Renal pelvis (tissue), 4 donors: ENCODE results near the gene CCDC9B. TPM values are rescaled to one million over a fixed set of nuclear protein-coding genes. Genes with fewer than 3 reads are reported as not detected.
A peak's percentile ranks its signal among the peaks of the same experiment; 100 is the strongest.

ENCODE experiments used
- DNase-seq: peaks from one replicate; pipeline ENCODE4 v3.0.0-alpha.2; 2013
- polyA plus RNA-seq, 3 donors: library from polyadenylated mRNA; unstranded; fragments of 120-200 nt; gene quantifications; one replicate each; pipeline ENCODE4 v1.2.1, GENCODE V29; 2013; ENCODE audit not compliant: insufficient read length in 3 of 3

CCDC9B gene
- polyA plus RNA-seq, 3 donors, result 6.2 to 9.3 (median 6.9) TPM

DNA sequence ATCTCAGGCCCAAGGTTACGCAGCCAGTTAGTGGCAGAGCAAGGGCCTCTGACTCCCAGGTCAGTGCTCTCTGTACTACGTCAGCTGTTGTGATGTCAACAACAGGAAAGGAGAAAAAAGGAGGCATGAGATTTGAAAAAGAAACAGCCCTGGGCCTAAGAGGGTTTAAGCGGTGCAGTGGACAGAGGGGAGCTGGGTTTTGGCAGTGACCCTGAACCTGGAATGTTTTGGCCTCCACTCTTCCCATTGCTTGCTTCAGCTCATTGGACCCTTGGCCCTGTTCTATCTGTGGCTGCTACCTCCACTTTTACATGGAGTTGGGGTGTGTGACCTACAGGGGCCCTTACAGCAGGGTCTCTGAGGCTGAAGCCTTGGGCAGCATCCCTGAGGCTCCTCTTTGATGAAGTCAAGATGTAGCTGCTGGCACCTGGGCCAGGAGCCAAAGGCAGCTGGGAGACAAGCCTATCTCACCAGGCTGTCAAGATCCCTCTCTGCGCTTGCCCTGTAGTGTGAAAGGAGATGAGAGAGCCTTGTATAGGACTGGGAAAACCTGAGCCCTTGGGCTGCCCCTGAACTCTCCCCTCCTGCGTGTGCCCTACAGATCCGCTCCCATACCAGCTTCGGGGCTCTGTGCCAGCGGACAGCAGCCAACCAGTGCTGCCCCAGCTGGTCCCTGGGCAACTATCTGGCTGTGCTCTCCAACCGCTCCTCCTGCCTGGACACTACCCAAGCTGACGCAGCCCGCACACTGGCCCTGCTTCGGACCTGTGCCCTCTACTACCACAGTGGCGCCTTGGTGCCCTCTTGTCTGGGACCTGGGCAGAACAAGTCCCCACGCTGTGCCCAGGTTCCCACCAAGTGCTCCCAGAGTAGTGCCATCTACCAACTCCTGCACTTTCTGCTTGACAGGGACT lies 26.0 kb upstream of the CCDC9B start:
- no peak for DNase-seq

DNA sequence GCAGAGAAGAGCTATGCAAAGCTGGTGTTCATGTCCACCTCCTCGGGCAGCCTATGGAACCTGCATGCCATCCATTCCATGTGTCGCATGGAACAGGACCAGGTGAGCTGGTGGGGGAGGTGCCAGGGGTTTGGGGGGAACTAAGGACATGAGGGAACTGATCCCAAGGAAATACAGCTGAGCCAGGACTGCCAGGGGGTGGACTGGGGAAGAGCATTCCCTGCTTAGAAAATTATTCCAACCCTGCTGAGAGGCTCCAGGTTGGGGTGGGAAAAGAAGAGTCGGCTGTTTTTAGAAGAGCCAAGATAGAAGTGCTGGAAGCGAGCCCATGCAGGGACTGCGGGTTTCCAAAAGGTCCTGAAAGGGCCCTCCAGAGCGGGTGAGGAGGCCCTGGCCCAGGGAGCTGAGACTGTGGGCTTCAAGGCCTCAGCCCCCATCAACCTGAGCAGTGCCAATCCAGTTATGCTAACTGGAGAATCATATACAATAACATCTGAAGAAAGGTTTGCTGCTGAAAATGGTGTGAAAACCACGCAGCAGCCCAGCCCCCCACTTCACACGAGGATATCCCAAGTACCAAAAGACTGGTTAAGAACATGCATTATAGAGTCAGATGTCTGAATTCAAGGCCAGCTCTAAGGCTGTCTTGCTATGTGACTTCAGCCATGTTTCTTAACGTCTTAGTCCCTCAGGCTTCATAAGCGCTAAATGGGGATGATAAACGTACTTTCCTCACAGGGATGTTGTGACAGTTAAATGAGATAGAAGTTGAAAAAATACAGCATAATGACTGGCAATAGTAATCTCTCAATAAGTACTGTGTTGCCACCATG lies 25.1 kb upstream of the CCDC9B start:
- DNase-seq, result no peak

DNA sequence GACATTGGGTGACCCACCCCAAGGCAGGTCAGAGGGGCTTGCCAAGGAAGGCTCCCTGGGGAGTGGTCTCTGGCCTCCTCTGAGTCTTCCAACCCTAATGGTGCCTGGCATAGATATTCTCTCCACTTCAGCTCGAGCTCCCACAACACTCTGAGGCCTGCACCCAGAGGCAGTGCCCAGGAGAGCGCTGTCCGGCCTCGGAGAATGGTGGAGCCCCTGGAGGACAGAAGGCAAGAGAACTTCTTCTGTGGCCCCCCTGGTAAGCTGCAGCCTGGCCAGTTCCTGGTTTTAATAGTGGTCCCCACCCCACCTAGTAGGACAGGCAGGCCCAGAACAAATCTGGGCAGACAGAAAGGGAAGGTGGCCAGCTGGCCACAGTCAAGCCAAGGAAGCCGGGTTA lies 24.3 kb upstream of the CCDC9B start:
- no peak for DNase-seq

DNA sequence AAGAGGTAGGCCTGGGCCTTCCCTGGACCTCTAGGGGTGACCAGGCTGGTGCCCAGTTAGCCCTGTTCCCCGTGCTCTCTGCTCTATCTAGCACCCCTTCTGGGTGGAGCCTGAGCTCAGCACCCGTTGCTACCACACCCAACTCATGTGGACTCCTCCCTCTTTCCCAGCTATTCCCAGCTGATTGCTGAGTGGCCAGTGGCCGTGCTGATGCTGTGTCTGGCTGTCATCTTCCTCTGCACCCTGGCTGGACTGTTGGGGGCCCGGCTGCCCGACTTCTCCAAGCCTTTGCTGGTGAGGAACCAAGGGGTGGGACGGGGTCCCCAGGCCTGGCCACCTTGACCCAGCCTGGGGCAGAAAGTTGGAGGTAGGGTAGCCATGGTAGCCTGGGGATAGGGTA lies 23.5 kb upstream of the CCDC9B start:
- DNase-seq, result no peak

DNA sequence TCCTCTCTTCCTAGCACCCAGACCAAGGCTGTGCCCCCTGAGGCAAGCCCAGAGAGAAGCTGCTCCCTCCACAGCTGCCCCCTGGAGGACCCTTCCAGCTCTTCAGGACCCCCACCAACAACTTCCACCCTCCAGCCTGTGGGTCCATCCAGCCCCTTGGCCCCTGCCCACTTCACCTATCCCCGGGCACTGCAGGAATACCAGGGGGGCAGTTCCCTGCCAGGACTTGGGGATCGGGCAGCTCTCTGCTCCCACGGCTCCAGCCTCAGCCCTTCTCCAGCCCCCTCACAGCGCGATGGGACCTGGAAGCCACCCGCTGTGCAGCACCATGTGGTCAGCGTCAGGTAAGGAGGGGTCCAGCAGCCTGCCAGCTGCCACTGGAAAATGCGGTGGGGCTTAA lies 22.9 kb upstream of the CCDC9B start:
- DNase-seq, result no peak

DNA sequence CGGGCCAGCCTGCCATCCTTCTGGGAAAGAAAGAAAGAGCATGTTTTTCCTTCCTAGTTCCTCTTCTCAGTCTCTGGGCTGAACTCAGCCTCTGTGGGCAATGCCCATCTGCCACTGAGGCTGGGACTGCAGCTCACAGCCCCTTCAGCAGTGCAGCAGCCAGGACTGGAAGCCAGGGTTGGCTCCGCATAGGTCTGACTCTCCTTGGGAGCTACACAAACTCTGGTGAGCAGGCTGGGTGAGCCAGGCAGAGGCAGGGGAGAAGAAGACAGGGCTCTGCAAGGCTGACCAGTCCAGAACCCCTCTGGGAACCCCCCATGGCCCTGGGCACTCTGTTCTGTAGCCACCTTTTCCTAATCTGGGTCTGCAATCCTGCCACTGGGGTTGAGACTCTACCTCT lies 20.9 kb upstream of the CCDC9B start:
- DNase-seq, result no peak

DNA sequence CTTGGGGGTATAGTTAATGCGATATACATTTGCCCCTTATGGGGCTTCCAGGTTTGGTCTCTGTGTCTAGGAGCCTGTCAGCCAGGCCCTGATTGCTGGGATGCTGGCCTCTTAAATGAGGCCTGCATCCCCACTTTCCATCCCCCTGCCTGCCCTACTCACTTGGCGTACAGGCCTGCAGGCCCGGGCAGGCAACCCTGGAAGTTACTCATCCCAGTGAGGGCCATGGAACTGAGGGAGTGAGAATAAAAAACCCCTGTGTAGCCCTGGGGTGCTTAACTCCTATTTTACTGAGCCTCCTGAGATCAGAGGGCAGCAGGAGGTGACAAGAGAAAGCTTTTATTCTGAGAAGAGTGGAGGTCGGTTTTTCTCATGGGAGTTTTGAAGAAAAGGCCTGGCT lies 19.3 kb upstream of the CCDC9B start:
- no peak for DNase-seq

DNA sequence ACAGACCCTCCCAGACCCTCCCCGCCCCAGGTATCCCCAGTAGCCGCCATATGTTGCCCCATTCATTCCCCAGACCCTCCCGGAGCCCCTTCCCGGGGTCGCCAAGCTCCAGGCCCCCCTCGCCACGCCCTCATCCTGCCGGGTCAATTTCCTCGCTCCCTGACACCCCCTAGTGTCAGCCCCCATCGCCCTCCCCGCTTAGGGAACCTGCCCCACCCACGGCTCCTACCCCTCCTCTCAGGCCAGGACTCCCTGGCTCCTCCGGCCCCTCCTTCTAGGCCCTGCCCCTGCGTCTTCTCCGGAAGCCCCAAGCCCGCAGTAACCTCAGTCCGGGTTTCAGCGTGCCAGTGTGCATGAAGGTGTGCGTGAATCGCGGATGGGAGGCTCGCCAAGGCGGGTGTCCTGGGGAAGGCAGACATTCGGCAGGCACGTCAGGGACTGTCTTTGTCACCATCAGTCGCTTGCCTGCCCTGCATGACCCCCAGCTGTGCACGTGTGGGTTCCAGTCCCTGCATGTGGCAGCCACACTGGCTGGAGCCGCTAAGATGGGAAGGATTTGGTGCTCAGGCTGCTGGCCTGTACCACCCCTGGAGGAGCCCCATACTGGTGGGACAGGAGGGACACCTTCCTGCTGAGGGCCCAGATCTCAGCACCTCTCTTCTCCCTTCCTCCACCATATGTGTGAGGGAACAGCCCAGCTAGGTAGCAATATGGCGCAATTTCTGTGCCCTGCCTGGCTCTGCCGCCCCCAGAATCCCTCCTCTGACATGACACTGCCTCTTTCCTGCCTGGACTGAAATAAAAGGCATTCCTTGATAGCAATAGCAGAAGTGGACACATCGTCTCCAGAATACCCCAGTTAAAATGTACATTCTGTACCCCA lies 18.0 kb upstream of the CCDC9B start:
- no peak for DNase-seq

DNA sequence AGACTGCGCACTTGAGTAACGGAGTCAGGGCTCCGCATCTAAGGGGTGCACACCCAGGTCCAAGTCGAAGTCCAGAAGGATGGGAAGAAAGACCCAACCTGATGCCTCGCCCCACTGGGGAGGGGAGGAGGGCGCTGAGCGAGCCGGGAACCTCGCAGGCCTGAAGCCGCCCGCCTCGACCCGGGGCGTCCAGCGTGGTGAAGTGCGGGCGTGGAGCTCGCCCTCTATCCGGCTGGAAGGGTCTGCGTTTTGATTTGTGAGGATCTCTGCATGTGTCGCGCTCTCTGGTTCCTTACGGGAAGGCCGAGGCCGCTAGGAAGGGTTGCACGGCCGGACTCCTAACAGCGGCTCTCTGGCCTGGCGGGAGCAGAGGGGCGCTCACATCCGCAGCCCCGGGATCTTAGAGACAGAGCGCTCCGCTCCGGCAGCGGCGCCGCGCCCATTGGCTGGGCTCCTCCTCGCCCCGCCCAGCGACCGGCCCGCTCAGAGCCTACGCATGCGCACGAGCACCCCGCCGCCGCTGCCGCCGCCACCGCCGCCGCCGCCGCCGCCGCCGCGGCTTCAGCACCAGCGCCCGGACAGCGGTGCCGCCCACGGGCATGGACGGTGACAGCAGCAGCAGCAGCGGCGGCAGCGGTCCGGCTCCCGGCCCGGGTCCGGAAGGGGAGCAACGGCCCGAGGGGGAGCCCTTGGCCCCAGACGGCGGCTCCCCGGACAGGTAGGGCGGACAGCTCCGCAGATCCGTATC lies 17.2 kb upstream of the CCDC9B start, which contains the start of gene DISP2:
TSS of gene DISP2 (plus strand) at position 497 of the 748 bp plus-strand sequence. CDS start at position 600, 103 bp downstream.
- peak; percentile 75 for DNase-seq

DNA sequence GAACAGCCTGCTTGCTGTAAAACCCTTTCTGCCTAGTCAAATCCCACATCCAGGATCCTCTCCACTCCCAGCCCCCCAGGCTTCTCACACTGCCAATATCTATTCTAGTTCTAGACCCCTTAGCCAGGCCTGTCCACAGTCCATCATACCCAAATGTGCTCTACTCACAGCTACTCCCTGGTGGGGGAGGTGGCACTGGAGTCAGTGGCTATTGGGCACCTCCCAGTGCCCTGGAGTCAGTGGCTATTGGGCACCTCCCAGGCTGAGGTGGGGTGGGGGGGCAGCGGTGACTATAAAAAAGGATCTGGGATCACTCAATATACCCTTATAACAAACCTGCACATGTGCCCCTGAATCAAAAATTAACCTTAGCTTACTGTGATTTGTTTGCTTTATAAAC lies 16.5 kb upstream of the CCDC9B start:
- DNase-seq, result no peak

DNA sequence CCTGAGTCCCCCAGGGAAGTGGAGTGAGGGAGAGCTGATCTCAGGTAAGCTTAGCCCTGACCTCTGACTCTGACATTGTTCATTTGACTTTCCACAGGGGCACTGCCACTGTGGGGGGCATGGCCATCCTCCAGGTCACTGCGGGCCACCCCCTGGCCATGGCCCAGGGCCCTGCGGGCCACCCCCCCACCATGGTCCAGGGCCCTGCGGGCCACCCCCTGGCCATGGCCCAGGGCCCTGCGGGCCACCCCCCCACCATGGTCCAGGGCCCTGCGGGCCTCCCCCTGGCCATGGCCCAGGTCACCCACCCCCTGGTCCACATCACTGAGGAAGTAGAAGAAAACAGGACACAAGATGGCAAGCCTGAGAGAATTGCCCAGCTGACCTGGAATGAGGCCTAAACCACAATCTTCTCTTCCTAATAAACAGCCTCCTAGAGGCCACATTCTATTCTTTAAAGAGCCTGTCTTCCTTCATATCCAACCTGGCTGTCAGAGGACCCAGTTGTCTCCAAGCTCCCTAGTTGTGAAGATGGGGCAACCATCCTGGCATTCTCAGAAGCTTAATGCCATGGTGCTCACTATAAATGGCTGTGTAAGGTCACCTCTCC lies 15.3 kb upstream of the CCDC9B start:
- no peak for DNase-seq

DNA sequence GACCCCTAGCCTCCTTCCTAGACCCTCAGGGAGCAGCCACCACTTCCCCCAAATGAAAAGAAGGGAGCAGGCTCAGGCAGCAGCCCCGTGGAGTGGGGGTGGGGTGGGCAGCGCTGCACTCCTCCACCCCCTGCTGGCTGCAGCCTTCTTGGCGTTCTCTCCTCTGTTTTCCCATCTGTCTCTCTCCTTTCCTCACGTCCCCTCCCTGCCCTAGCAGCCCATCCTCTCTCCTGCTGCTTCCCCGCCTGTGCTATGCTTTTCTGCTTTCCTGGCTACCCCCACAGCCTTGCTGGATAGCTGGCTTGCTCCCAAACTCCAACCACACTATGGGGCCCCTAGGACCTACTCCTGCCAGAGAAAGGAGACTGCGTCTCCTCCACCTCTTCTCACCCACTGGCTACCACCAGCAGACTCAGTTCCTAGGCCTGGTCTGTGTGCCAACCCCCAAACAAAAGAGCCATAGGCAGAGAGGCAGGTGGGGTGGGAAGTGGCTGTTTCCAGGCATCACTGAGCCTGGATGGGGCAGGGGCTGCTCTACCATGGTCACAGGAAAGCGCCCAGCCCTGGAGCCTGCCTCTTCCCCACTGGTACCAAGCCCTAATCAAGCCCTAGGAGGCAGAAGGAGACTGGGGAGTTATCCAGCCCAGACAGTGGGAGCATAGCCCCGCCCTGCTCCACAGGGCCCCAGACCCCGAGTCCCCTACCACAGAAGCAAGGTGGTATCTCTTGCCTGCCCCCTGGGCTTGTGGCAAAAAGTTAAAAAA lies 13.9 kb upstream of the CCDC9B start:
- DNase-seq, result no peak

DNA sequence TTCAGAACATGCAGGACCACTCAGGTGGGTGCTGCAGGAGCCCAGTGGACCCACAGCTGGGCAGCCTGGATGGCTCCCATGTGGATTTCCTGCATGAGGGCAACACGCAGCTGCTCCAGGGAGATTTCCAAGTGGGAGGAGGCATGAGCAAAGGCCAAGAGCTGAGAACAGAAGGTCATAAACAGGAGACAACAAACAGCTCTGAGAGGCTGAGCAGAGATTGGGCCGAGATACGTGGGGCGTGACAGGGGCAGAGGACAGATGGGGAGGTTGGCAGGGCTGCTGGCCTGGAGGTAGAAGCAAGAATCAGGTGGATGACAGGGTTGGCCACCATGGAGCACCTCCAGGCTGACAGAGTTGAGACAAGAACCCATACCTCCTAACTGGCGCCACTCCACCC lies 13.0 kb upstream of the CCDC9B start:
- DNase-seq, result no peak

DNA sequence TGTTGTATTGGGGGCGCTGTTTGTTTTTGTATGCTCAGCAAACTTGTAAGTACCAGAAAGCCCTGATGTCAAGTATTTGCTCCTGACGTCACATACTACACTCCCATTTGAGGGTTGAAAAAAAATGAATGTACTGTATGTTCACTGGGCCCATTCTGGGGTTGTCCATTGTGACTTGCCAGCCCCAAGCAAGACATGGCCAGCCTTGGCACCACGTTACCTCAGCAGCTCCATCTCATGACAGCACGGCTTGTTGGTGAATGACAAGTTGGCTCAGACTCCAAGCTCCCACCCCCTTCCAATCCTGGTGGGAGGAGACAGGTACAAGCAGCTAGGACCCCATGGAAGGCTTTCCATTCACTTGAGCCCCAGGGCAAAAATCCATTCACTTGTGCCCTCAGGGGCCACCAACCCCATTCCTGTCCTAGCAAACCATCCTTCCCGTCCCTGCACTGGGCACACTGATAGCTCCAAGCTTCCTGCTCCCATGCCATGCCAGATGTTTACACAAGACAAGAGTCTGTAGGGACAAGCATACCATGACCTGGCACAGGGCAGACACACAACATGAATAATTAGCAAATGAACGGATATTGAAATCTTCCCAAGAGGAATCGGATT lies 11.7 kb upstream of the CCDC9B start:
- no peak for DNase-seq

DNA sequence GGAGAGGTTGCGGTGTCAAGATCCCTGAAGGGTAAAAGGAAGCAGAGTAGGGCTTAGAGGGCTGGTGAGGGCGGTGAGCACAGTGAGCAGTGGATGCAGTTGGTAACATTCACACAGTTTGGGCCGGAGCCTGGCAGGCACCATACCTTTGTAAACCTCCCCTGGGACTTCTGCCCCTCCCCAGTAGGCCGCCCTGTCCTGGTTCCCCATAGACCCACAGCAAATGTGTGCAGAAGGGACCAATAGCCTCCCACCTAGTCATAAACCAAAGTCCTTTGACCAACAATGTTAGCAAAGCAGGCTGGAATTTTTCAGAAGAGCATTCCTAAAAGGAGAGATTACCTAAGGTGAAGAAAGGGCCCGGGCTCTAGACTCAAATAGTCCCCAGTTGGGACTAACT lies 8.4 kb upstream of the CCDC9B start:
- no peak for DNase-seq

DNA sequence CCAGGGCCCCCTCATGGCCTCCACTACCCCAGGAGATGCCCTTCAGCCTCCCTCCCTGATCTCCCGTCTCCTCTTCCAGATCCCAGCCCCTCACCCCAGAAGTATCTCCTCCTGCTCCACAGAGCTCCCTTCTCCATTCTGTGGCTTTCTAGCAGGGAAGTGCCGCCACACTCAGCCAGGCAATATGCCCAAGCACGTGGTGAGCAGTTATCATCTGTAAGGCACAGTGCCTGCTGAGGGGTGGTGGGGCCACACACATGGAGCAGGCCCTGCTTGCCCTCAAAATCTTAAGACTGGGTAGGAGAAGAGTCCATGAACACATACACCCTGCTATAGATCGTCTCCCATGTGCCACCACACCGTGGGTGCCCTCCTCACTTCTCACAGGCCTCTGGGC lies 7.7 kb upstream of the CCDC9B start:
- DNase-seq, result no peak

DNA sequence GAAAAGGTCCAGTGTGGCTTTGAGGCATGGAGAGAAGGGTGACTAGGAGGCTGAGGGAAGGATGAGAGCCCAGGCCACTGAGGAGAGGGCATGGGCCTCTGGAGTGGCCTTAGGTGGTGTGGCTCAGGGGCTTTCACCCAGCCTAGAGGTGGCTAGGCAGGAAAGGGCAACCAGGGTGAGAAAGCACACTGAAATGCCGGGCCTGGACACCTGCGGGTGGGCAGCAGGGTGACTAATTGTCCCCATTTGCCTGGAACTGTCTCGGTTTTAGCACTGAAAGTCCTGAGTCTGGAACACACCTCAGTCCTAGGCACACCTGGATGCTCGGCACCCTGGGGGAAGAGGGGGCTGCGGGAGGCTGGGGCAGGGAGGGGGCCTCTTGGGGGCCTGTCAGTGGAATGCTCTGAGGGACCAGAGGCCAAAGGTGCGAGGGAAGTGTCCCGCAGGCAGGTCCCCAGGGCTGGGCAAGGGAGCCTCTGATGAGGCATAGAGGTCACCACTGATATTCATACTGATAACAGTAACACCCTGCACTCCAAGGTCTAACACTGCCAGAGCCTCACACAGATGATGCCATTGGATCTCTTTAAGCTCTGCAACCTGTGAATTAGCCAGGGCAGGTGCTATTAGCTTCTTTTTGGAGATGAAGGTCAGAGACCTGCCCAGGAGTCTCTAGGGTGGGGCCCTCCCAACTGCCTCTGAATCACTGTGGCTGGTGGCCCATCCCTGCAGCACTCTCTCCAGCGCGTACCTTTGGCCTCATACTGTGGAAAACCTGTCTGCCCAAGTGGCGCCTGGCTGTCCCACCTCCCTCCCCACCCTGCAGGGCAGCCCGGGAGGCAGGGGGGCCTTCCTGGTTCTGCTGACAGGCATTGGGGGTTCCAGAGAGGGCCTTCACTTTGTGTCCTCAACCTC lies 7.1 kb upstream of the CCDC9B start:
- no peak for DNase-seq
